HCT116 (cell line): ENCODE results near the gene DPY19L2. TPM values are rescaled to one million over a fixed set of nuclear protein-coding genes. Genes with fewer than 3 reads are reported as not detected.
"Not testable (repeated sequence)": the region's sequence is repeated elsewhere in the genome, so short reads cannot be mapped to it uniquely, and the experiment has no call there.

Source experiments
- ATAC-seq: fragments of 200-7000 bp; cut with Tn5 transposase; 2 replicates; pipeline ENCODE4 v1.9.1; 2020; ENCODE audit warnings: mild to moderate bottlenecking, moderate library complexity
- BruUV-seq: library from RNA; stranded (reverse); fragments of 400-500 nt; replicated peaks from 2 replicates; lab custom pipeline; 2021; lab: Mats Ljungman, UMichigan
- CTCF ChIA-PET: fragments of 300-600 bp; sonication (Branson Sonifier 250); formaldehyde crosslinking; loops from one replicate; lab custom pipeline; 2021; ENCODE audit warnings: antibody characterized with exemption; lab: Charles Lee
- POLR2A ChIA-PET: fragments of 300-600, 350-600 bp; sonication (Branson Sonifier 250); formaldehyde crosslinking; loops from one replicate; lab custom pipeline; 2021; ENCODE audit warnings: antibody characterized with exemption; lab: Charles Lee
- RAD21 ChIA-PET, 2 experiments: fragments of 300-600 bp; sonication (Branson Sonifier 250); formaldehyde crosslinking; loops; one replicate each; lab custom pipeline; 2023; ENCODE audit warnings: low total read pairs in 2 of 2; ENCODE audit not compliant: uncharacterized antibody in 2 of 2, unreplicated experiment in 2 of 2, low non-redundant PET in 1 of 2; lab: Charles Lee
- DNase-seq: peaks from one replicate; pipeline ENCODE4 v3.0.0-alpha.2; 2010; ENCODE audit warnings: low read depth, low spot score
- H2AFZ ChIP-seq: fragments of 200-600 bp; shearing (Covaris generic), sonication (generic); 2 replicates; pipeline ENCODE4 v1.6.1; 2017; ENCODE audit warnings: low read depth, mixed run types, mixed read lengths, antibody characterized with exemption, low read length; ENCODE audit not compliant: poor library complexity, severe bottlenecking
- H3K27ac ChIP-seq: 2 replicates; pipeline ENCODE4 v1.5.1; 2012; ENCODE audit warnings: low read depth, low read length
- H3K27me3 ChIP-seq: fragments of 200-600 bp; sonication (generic); 2 replicates; pipeline ENCODE4 v1.6.1; 2016; ENCODE audit warnings: mixed run types, low read length, mixed read lengths; ENCODE audit not compliant: insufficient read depth
- H3K36me3 ChIP-seq, 2 experiments: fragments of 200-500 bp in 1 of 2; fragments of 200-600 bp in 1 of 2; sonication (Bioruptor generic) in 1 of 2; sonication (generic) in 1 of 2; 2 replicates each; pipeline versions ENCODE4 v1.5.1 to v1.6.1; 2014 to 2016; ENCODE audit warnings: low read length in 2 of 2, inconsistent platforms in 1 of 2, mixed read lengths in 1 of 2, mixed run types in 1 of 2; ENCODE audit not compliant: insufficient read depth in 2 of 2, control insufficient read depth in 1 of 2
- H3K4me1 ChIP-seq, 2 experiments: fragments of 200-600 bp in 1 of 2; sonication (generic) in 1 of 2; 2 replicates each; pipeline versions ENCODE4 v1.5.1 to v1.6.1; 2012 to 2017; ENCODE audit warnings: low read length in 2 of 2, inconsistent platforms in 1 of 2, mild to moderate bottlenecking in 1 of 2, mixed read lengths in 1 of 2, mixed run types in 1 of 2, moderate library complexity in 1 of 2; ENCODE audit not compliant: insufficient read depth in 2 of 2, control insufficient read depth in 1 of 2
- H3K4me2 ChIP-seq: fragments of 200-600 bp; sonication (generic); 2 replicates; pipeline ENCODE4 v1.6.1; 2017; ENCODE audit warnings: mixed run types, low read length, mixed read lengths
- H3K4me3 ChIP-seq, 2 experiments: fragments of 200-600 bp in 1 of 2; sonication (generic) in 1 of 2; replicated peaks in 1 of 2; 2 replicates each; pipeline ENCODE4 v1.5.1; 2011 to 2016; ENCODE audit warnings: low read length in 2 of 2, control low read depth in 1 of 2, low read depth in 1 of 2, mild to moderate bottlenecking in 1 of 2, mixed read lengths in 1 of 2, mixed run types in 1 of 2
- H3K79me2 ChIP-seq: fragments of 200-600 bp; sonication (generic); 2 replicates; pipeline ENCODE4 v1.6.1; 2017; ENCODE audit warnings: mild to moderate bottlenecking, mixed run types, low read length, moderate library complexity, mixed read lengths; ENCODE audit not compliant: insufficient read depth
- H3K9ac ChIP-seq: fragments of 200-600 bp; sonication (generic); 2 replicates; pipeline ENCODE4 v1.6.1; 2016; ENCODE audit warnings: low read length, mixed read lengths
- H3K9me2 ChIP-seq: fragments of 200-600 bp; sonication (generic), shearing (Covaris generic); 2 replicates; pipeline ENCODE4 v1.6.1; 2017; ENCODE audit warnings: mixed run types, mild to moderate bottlenecking, moderate library complexity; ENCODE audit not compliant: insufficient read depth
- H3K9me3 ChIP-seq, 2 experiments: fragments of 200-500 bp in 1 of 2; fragments of 200-600 bp in 1 of 2; sonication (Bioruptor generic) in 1 of 2; sonication (generic) in 1 of 2; 2 replicates each; pipeline ENCODE4 v1.6.1; 2014 to 2017; ENCODE audit warnings: low read length in 2 of 2, mixed read lengths in 2 of 2, inconsistent platforms in 1 of 2, low read depth in 1 of 2, mild to moderate bottlenecking in 1 of 2, mixed run types in 1 of 2, moderate library complexity in 1 of 2; ENCODE audit not compliant: control insufficient read depth in 1 of 2, insufficient read depth in 1 of 2
- H4K20me1 ChIP-seq: fragments of 200-600 bp; sonication (generic), shearing (Covaris generic); 2 replicates; pipeline ENCODE4 v1.6.1; 2017; ENCODE audit warnings: mixed run types, mild to moderate bottlenecking, moderate library complexity; ENCODE audit not compliant: insufficient read depth
- intact Hi-C: fragments of 100-400 bp; cut with micrococcal nuclease; formaldehyde crosslinking; loops from 2 replicates; pipeline ENCODE4 v1.10.0; 2022
- total RNA-seq: library from RNA; stranded (reverse); gene quantifications from one replicate; pipeline ENCODE4 v1.2.1, GENCODE V29; 2021; ENCODE audit not compliant: unreplicated experiment

The DPY19L2 gene
- total RNA-seq, 1 experiment from 2014 or later, result not detected

GRCh38 chr12:63643381-63644140, 24.7 kb downstream of the DPY19L2 start:
- H3K4me2 ChIP-seq, H3K36me3 ChIP-seq, H3K4me1 ChIP-seq, H3K27ac ChIP-seq, BruUV-seq, intact Hi-C loops, POLR2A ChIA-PET, H4K20me1 ChIP-seq, RAD21 ChIA-PET, DNase-seq, H3K4me3 ChIP-seq, H3K27me3 ChIP-seq, H3K9ac ChIP-seq, H3K9me2 ChIP-seq, CTCF ChIA-PET, H2AFZ ChIP-seq, H3K9me3 ChIP-seq, ATAC-seq, H3K79me2 ChIP-seq: not testable (repeated sequence)

DNA sequence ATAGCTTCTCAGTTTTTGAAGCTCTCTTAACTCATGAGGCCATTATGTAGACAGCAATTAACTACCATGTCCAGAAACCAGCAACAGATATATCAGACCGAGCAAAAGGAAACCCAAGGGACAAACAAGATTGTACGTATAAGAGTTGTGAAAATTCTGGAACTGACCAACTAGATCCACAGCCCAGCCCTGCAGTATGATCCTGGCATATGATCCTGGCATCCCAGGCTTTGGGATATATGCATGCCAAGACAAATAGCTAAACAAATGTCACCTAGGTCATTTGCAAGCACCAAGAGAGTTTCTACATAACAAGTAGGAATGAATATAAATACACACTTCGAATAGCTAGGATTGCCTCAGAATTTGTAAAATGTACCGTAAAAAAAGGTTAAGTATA, 44.0 kb downstream of the DPY19L2 start:
- H2AFZ ChIP-seq, H3K27ac ChIP-seq, BruUV-seq, H3K27me3 ChIP-seq, RAD21 ChIA-PET, H3K9ac ChIP-seq, H3K4me1 ChIP-seq, H3K36me3 ChIP-seq, H3K79me2 ChIP-seq, POLR2A ChIA-PET, H3K4me2 ChIP-seq, ATAC-seq, CTCF ChIA-PET, intact Hi-C loops, H4K20me1 ChIP-seq, H3K9me3 ChIP-seq, H3K4me3 ChIP-seq, DNase-seq, H3K9me2 ChIP-seq: not testable (repeated sequence)

- RAD21 ChIA-PET, H4K20me1 ChIP-seq, H3K4me1 ChIP-seq, H2AFZ ChIP-seq, ATAC-seq, H3K79me2 ChIP-seq, H3K36me3 ChIP-seq, H3K27me3 ChIP-seq, CTCF ChIA-PET, H3K9ac ChIP-seq, H3K9me3 ChIP-seq, intact Hi-C loops, H3K27ac ChIP-seq, H3K4me2 ChIP-seq, POLR2A ChIA-PET, DNase-seq, BruUV-seq, H3K9me2 ChIP-seq, H3K4me3 ChIP-seq: not testable (repeated sequence)
Measured at GRCh38 chr12:63615544-63615943, 52.7 kb downstream of the DPY19L2 start.

DNA sequence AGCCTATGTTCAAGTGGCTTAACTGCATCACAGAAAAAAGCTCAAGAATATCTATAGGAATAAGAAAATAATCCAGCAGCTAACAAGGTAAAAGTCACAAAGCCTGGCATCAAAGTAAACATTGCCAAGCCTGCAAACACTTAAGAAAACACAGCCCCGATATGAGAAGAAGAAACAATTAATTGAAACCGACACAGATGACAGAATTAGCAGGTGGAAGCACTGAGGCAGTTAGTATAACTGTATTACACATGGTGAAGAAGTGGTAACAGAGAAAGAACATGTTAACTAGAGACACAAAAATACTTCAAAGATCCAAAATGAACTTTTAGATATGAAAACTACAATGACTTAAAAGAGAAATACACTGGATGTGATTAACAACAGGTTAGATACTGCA, 57.0 kb downstream of the DPY19L2 start:
- H3K9me2 ChIP-seq, H2AFZ ChIP-seq, H3K79me2 ChIP-seq, ATAC-seq, POLR2A ChIA-PET, H3K27ac ChIP-seq, RAD21 ChIA-PET, intact Hi-C loops, H3K4me2 ChIP-seq, BruUV-seq, H3K4me1 ChIP-seq, H3K36me3 ChIP-seq, H3K9me3 ChIP-seq, H3K27me3 ChIP-seq, H3K4me3 ChIP-seq, DNase-seq, CTCF ChIA-PET, H3K9ac ChIP-seq, H4K20me1 ChIP-seq: not testable (repeated sequence)
